GM18499 (cell line): ENCODE data around the gene EFNB3.

ENCODE experiments used
- ATAC-seq: cut with Tn5 transposase; IDR thresholded peaks from one replicate; pipeline ENCODE4 v1.9.1; 2021; ENCODE audit warnings: moderate number of reproducible peaks; ENCODE audit not compliant: insufficient read depth, unreplicated experiment

The EFNB3 gene, protein sequence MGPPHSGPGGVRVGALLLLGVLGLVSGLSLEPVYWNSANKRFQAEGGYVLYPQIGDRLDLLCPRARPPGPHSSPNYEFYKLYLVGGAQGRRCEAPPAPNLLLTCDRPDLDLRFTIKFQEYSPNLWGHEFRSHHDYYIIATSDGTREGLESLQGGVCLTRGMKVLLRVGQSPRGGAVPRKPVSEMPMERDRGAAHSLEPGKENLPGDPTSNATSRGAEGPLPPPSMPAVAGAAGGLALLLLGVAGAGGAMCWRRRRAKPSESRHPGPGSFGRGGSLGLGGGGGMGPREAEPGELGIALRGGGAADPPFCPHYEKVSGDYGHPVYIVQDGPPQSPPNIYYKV

DNA sequence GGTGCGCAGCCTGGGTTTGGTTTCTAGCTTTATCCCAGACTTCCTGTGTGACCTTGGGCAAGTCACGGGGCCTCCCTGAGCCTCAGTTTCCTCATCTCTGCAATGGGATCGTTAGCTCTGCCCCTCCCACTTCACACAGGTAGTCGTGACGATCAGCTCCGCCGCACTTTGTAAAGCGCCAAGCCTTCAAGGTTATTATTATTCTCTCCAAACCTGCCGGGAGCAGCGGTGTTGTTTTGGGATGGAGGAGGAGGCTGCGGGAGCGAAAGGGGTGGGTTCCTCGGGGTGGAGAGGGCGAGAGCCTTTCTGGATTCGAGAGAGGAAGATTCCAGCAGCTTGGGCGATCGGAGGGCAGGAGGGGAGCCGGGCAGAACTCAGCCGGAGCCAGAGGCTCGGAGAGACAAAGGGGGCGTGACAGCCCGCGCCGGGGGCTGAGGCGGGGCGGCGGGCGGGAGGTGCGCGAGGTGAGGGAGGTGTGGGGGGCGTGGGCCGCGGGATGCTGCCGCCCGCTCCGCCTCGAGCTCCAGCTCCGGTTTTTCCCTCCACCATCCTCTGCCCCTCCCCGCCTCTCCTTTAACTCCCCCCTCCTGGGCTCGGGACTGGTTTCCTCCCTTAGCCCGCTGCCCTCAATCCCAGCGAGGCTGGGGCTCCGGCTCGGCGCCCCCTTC, at the start of gene EFNB3:
EFNB3 (plus strand) TSS at position 602 of the 668 bp plus-strand sequence. CDS start 397 bp downstream, outside the sequence.
- no peak for ATAC-seq

DNA sequence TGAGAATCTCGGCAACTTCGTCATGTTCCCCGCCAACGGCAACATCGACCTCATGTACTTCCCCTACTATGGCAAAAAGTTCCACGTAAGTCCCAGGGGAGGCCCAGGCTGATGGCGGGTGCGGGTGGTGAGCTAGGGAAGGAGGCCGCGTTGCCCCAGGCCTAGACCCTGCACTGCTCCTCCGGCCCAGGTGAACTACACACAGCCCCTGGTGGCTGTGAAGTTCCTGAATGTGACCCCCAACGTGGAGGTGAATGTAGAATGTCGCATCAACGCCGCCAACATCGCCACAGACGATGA, 49.5 kb upstream of the EFNB3 start:
- no peak for ATAC-seq

DNA sequence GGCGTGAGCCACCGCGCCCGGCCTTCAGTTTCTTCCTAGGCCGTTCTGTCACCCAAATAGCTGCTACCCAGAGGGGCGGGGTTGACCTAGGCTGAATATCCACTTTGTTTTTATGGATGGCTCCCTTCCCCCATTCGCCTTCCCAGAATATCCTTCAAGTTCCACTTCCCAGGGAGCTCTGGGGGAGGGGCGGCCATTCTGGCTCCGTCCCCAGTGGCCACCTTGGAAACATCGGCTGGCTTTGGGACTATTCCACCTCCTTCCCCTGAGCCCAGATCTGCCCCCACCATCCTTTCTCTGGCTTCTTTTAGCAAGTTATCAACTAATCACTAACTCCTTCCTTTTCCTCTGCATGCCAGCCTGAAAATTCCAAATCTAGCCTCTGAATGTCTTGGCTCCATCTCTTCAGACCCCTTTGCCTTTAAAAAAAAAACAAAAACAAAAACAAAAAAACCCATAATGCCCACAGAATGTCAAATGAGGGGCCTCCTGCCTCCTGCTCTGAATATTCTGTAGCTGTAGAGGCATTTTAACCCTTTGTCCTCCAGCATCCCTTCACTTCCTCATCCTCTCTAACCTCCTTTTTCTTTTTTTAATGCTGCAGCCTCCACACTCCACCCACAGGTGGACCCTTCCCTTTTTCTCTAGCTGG, 47.9 kb upstream of the EFNB3 start:
- no peak for ATAC-seq

DNA sequence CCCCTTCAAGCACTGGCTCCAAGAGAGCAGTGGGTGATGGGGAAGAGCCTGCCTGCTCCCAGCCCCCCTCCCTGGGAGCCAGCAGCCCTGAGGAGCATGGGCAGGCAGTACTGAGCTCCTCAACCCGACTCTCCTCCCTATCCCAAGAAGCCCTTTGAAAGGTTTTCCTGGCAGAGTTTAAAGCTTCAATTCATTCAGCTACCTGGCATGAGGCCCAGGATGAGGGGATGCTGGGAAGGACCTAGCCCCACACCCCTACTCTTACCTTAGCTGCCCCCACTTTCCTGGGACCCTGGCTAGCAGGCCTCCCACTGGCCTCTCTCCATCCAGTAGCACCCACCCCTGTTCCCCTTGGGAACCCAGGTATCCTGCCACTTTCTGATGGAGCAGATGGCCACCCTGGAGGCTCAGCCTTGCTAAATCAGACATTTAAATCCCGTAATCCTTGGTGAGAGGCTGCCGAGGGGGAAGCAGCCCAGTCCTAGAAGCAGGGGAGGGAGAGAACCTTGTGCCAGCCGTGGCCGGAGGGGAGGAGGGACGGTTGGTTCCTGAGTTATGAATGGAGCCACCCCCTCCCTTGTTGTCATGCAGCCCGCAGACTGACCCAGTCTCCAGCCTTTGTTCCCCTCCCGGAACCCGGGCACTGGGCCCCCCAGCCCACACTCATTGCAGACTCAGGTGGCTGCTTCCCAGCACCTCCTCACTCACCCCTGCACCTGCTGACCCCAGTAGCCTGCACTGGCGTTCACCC, 37.2 kb upstream of the EFNB3 start:
- ATAC-seq, result no peak

DNA sequence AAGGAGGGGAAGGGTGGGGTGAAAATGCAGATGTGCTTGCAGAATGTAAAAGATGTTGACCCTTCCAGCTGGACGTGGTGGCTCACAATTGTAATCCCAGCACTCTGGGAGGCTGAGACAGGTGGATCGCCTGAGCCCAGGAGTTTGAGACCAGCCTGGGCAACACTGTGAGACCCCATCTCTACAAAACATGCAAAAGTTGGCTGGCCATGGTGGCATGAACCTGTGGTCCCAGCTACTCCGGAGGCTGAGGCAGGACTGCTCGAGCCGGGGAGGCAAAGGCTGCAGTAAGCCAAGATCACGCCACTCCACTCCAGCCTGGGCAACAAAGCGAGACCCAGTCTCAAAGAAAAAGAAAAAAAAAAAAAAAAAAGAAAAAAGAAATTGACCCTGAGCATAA, 36.5 kb upstream of the EFNB3 start:
- ATAC-seq, result no peak

DNA sequence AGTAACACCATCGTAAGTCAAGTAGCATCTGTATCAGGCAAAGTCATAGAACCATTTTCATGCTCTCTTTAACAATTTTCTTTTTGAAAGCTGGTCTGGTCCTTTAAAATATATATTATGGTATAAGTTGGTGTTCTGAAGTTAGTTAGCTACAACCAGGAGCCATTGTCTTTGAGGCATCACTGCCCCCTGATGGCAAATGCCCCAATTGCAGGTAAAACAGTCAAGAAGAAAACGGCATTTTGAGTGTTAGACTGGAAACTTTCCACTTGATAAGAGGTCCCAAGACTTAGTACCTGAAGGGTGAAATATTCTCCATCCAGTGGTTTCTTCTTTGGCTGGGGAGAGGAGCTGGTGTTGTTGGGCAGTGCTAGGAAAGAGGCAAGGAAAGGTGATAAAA, 31.8 kb upstream of the EFNB3 start:
- ATAC-seq, result no peak

DNA sequence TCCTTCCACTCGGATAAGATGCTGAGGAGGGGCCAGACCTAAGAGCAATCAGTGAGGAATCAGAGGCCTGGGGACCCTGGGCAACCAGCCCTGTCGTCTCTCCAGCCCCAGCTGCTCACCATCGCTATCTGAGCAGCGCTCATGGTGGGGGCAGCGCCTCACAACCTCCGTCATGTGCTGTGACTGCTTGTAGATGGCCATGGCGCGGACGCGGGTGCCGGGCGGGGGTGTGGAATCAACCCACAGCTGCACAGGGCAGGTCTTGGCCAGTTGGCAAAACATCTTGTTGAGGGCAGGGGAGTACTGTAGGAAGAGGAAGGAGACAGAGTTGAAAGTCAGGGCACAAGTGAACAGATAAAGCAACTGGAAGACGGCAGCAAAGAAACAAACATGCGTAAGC, 30.1 kb upstream of the EFNB3 start:
- ATAC-seq, result no peak

DNA sequence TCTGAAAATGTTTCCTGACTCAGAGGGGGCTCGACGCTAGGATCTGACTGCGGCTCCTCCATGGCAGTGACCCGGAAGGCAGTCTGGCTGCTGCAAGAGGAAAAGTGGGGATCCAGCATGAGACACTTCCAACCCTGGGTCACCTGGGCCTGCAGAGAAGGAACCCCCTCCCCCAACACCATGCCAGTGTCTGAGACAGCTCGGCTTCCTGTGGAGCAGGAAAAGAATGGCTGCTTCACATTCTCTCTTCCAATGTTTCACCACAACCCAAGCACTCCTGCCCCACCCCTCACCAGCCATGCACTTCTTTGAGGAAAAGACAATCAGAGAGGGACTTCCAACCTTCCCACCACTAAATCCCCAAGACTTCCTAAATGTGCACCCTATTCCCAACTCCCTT, 28.5 kb upstream of the EFNB3 start:
- no peak for ATAC-seq

DNA sequence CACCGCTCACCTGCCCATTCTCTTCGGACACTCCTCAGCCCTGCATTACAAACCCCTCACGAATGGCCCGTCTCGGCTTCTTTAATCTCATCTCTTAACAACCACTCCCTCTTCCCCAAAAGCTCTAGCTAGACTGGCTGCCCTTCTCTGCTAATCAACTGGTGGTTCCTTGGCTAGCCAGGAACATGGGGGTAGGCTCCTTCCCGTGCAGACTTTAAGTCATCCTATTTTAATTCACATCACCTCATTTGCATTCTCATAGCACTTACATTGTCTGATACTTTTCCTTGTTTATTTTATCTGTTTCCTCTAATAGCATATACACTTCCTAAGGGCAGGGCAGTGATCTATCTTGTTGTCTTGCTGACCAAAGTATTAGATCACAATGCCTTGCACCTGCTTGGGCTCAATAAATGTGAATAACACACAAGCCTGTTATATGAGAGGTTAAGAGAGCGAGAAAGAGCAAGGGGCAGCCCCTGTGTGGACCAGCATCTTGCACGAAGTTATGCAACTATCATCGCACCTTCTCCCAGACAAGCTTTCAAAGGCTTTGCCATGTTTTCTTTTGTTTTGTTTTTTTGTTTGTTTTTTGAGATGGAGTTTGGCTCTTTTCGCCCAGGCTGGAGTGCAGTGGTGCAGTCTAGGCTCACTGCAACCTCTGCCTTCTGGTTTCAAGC, 27.5 kb upstream of the EFNB3 start:
- no peak for ATAC-seq

DNA sequence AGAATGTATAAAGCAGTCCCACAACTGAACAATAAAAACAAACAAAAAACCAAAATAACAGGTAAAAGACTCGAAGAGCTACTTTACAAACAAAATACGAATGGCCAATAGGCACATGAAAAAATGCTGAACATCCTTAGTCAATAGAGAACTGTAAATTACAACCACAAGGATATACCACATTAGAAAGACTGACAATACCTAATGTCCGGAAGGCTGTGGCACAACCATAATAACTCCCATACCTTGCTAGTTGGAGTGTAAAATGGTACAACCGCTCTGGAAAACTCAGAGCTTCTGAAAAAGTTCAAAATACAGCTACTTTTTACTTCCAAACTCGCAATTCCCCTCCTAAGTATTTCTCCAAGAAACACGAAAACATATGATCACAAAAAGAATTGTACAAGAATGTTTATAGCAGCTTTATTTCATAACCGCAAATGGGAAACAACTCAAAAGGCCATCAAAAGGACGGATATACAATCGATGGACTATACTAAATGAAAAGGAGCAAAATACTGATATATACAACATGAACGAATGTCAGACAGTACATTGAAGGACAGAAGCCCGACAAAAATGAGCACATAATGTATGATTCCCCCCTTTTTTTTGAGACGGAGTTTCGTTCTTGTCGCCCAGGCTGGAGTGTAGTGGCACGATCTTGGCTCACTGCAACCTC, 20.0 kb upstream of the EFNB3 start:
- ATAC-seq, result no peak

DNA sequence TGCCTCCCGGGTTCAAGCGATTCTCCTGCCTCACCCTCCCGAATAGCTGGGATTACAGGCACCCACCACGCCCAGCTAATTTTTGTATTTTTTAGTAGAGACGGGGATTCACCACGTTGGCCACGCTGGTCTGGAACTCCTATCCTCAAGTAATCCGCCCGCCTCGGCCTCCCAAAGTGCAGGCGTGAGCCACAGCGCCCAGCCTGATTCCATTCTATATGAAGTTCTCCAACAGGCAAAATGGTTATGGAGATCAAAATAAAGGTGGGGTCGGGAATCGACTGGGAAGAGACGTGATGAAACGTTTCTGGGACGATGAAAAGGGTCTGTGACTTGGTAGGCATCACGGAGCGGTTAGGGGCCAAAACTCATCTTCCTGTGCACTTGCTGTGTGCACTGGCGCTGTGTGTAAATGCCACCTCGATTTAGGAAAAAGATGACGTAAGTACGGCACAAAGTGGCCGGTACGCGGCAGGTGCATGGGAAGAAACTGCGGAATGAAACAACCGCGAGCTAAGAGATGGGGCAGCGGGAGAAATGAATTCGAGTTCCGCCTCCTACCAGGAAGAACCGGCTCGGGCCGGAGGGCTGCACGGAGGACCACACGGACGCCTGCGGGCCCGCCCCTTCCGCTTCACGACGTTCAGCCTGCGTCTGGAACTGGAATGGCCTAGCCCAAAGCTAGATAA, 19.3 kb upstream of the EFNB3 start:
- ATAC-seq, result no peak

DNA sequence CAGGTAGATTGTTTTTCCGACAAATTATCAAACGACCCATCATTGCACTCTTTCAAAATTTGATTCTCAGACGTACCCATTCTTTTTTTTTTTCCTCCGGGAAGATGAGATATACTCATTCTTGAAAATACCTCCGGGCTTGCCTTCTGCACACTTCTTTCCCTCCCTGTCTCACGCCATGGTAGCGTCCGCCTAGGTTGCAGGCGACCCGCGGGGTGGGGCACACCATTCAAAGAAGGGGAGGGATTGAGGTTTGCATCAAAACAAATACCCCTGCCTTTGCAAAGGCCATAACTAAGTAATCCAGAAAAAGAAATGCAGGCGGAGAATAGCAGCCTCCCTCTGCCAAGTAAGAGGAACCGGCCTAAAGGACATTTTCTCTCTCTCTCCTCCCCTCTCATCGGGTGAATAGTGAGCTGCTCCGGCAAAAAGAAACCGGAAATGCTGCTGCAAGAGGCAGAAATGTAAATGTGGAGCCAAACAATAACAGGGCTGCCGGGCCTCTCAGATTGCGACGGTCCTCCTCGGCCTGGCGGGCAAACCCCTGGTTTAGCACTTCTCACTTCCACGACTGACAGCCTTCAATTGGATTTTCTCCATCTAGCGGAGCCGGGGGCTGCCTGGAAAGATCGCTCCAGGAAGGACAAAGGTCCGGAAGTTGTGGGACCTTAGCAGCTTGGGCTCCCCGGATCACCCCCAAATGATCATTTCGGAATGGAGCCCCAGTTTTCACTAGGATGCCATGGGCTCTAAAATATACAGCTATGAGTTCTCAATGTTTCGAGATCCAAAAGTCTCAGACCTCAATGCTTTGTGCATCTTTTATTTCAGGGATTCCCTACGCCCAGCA, 18.6 kb upstream of the EFNB3 start:
- no peak for ATAC-seq

DNA sequence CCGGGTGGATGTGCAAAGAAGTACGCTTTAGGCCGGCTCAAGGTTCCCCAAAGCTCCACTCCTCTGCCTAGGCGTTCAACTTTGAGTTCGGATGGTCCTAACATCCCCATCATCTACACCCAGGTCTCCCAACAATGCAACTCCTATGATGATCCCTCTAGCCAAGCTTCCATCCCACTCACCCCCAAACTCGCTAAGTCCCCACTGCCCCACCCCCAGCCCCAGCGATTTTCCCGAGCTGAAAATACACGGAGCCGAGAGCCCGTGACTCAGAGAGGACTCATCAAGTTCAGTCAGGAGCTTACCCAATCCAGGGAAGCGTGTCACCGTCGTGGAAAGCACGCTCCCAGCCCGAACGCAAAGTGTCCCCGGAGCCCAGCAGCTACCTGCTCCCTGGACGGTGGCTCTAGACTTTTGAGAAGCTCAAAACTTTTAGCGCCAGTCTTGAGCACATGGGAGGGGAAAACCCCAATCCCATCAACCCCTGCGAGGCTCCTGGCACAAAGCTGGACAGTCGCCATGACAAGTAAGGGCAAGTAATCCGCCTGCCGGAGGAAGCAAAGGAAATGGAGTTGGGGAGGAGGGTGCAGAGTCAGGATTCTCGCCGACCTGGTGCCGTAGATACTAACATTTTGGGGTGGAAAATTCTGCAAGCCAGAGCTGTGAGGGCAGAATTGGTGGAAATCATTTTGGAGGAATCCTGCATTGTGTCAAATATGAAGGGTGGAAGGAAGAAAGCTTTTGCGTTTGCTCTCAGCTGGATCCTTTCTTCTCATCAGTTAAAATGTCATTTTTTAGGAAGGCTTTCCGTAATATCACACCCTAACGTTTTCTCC, 17.7 kb upstream of the EFNB3 start, which contains the start of gene TP53:
TP53 (minus strand) TSS at position 419 of the 836 bp plus-strand sequence. CDS start 10,896 bp downstream, outside the sequence.
- no peak for ATAC-seq

DNA sequence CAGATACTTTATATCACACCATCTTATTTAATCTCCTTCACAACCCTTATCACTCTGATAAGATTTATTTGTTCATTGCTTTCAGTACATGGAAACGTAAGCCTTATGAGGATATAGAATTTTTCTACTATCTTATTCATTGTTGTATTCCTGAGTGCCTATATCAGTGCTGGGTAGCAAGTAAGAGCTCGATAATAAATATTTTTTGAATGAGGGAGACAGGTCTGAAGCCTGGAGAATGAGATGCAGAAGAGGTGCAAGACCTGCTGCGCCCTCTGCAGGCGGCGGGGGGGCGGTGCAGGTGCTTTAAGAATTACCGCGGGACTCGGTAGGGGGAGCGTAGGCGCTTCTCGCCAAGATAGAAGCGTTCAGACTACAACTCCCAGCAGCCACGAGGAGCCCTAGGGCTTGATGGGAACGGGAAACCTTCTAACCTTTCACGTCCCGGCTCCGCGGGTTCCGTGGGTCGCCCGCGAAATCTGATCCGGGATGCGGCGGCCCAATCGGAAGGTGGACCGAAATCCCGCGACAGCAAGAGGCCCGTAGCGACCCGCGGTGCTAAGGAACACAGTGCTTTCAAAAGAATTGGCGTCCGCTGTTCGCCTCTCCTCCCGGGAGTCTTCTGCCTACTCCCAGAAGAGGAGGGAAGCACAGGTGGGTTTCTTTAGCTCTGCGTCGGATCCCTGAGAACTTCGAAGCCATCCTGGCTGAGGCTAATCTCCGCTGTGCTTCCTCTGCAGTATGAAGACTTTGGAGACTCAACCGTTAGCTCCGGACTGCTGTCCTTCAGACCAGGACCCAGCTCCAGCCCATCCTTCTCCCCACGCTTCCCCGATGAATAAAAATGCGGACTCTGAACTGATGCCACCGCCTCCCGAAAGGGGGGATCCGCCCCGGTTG, 16.8 kb upstream of the EFNB3 start, which contains the start of gene WRAP53:
WRAP53 (plus strand) TSS at position 570 of the 900 bp plus-strand sequence; CDS start at position 742, 172 bp downstream.
- peak; percentile 65 for ATAC-seq

DNA sequence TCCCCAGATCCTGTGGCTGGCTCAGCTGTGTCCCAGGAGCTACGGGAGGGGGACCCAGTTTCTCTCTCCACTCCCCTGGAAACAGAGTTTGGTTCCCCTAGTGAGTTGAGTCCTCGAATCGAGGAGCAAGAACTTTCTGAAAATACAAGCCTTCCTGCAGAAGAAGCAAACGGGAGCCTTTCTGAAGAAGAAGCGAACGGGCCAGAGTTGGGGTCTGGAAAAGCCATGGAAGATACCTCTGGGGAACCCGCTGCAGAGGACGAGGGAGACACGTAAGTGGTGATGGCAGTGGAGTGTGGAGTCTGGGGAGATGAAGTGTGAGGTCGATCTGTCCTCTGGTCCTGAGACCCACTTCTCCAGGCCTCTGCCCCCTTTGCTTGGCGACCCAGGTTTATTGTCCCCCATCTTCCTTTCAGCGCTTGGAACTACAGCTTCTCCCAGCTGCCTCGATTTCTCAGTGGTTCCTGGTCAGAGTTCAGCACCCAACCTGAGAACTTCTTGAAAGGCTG, 16.1 kb upstream of the EFNB3 start:
- ATAC-seq, result no peak

DNA sequence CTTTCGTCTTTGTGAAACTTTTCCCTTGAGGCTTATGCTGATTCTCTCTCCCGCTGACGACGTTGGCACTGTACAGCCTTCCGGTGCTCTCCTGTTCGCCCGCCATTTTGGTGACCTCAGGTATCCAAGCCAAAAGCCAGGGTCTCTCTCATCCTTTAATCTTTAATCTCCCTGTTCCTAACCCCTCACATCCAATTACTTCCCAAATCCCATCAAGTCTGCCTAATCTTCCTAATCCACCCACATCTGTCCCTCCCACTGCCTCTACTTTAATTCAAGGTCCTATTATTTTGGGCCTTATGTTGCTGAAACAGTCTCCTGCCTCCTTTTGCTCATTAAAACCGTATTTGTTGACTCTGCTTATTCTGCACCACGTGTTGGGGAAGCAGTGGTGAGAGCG, 9.4 kb upstream of the EFNB3 start:
- ATAC-seq, result no peak
